Measurements from ENCODE around the gene MDFIC2. TPM values are rescaled to one million over a fixed set of nuclear protein-coding genes. Genes with fewer than 3 reads are reported as not detected.
"Not testable (repeated sequence)": the region's sequence is repeated elsewhere in the genome, so short reads cannot be mapped to it uniquely, and the experiment has no call there.

The MDFIC2 gene
- not detected for total RNA-seq

GRCh38 chr3:70312336-70312735 is at the start of gene MDFIC2:
Gene MDFIC2 (minus strand): TSS chr3:70312638. CDS start chr3:70311973, 665 bp downstream.
- DNase-seq: no peak

- DNase-seq: no peak
These were observed 48.7 kb upstream of the MDFIC2 start for GRCh38 chr3:70360979-70361760.

DNA sequence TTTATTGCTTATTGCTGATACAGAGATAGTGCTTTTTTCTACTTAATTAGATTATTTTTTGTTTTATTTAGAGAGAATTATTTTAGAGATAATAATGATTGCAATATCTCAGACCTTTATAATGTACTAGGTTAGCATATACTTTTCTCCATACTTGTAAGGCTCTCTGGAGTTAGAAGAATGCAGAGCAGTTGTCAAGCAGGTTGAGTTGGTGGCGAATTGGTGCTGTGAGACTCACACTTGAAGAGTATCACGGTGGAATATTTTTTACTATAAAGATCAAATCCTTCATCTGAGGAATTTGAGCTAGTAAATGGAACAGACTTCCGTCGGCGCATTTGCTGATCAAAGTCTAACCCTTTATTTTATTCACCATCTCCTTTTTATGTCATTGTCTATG is 47.3 kb upstream of the MDFIC2 start:
- no peak for DNase-seq

- DNase-seq: no peak
These were observed 46.6 kb upstream of the MDFIC2 start for GRCh38 chr3:70358978-70359580.

DNA sequence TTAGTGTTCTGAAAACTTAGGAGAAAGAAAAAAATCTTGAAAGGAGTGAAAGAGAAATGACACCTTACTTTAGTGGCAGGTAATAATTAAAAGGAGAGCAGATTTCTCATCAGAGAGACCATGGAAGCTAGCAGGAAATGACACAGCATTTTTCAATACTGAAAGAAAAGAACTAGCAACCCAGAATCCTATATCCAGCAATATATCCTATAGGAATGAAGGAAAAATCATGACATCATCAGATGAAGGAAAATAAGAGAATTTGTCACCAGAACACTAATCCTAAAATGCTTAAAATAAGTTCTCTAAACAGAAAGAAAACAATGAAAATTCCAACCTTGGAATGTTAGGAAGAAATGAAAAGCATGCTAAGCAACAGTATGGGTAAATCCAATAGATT is 39.8 kb upstream of the MDFIC2 start:
- DNase-seq: no peak

DNA sequence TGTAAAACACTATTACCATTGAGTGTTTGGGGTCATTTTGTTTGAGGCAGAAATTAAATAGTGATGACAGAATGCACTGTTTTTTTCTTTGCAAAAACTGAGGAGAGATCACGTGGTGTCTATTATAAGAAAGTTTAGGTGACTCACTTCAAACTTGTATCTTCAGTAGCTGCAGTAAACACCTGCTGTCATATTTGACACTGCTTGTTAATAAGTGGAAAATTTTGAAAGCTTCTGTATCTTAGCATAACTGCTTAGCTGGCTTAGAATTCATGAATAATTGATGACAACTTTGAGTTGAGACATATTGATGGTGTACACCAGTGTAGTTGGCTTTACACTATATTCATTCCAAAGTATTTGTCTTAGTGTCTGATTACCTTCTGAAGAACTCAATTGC is 29.7 kb upstream of the MDFIC2 start:
- DNase-seq: no peak

DNA sequence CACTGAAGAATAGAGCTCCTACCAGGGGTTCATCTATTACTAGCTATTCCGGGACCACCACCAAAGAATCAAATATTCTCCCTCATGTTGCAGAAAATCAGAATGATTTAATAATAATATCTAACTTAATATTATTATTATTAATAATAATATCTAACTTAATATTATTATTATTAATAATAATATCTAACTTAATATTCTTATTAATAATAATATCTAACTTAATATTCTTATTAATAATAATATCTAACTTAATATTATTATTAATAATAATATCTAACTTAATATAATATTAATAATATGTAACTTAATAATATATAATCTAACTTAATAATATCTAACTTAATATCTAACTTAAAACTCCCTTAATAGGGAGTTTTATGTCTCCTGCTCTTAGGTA is 24.4 kb upstream of the MDFIC2 start:
- DNase-seq: not testable (repeated sequence)

DNA sequence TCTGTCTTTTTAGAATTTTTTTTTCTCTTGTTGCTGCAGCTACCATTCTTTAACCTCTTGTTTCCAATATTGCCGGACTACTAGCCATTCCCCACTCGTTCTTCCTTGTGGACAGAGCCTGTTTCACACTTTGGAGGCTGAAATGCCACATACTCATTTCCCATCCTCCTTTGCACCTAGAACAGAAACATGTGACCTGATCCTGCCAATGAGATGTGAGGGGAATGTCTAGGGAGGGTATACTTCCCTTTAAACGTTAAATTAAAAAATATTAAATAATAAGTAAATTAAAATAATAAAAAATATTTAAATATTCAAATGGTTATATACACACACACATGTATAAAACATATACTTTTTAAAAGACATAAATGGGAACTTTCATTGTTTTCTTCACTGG is 20.6 kb upstream of the MDFIC2 start:
- no peak for DNase-seq

GRCh38 chr3:70315021-70315420 is 2.6 kb upstream of the MDFIC2 start:
- no peak for DNase-seq

- DNase-seq: no peak
These were observed 1.6 kb downstream of the MDFIC2 start for GRCh38 chr3:70310809-70311208.

DNA sequence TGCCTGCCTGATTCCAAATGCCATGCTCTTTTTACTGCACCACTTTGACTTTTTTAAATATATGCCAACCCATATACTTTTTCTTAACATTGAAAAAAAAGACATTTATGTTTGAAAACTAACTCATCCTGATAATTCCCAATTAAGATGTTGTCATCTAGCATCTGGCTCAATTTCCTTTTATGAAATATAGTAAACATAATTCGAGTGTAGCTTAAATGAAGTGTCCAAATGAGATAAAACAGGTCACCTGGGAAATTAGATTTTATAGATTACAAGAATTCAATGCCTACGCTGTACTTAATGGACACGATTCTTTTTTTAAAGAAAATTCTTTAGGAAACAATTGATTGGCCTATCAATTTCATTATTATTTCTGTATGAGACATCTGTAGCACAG is 2.8 kb downstream of the MDFIC2 start:
- DNase-seq: no peak

GRCh38 chr3:70308760-70309159 is 3.7 kb downstream of the MDFIC2 start:
- peak; percentile 2 for DNase-seq

DNA sequence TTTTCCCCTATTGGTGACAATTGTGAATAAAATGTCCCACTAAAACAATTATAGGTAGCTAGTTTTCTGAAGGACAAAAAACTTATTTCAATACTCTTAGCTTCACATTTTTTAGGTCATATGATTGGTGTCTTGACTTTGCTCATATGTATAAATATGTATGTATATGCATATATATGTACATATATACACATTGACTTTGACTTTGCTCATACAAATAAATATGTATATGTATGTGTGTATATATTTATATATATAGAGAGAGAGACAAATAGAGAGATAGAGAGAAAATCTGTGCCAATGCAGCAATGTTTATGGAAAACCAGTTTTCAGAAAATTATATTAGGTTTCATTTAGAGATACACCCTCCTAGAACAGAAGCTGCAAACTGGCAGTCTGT is 5.7 kb downstream of the MDFIC2 start:
- DNase-seq: no peak

- DNase-seq: no peak
These were observed 14.1 kb downstream of the MDFIC2 start for GRCh38 chr3:70298385-70298784.

DNA sequence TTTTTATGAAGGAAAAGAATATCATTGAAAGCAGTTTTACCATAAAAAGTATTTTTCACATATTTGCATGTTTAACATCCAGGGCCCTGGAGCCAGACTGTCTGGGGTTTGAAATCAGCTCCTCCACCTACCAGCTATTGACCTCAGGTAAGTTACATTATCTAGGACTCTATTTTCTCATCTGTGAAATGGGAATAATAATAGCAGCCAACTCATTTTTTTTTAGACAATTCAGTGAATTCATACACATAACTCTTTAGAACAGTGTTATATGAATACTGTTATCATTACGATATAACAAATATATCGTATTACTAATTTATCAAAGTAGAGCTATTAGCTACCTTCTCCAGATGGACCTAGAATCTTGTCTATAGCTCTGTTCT is 21.3 kb downstream of the MDFIC2 start:
- DNase-seq: no peak

GRCh38 chr3:70290431-70291096 is 21.9 kb downstream of the MDFIC2 start:
- not testable (repeated sequence) for DNase-seq

DNA sequence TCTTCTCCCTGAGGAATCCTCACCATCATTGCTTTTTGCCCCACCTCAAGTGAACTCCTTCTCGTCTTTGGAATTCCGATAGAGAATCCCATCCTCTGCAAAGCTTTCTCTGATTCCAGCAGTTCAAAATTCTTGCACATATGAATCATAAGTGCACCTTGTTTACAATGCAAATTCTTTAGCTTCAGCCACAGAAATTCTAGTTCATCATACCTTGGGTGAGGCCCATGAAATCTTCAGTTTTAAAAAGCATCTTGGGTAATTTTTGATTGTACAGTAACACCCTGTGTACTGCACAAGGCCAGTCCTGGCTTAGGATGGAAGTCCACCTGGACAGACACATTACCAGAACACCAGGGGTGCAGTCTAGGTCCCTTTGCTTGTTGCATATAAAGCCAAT is 30.8 kb downstream of the MDFIC2 start:
- no peak for DNase-seq

- DNase-seq: no peak
These were observed 35.1 kb downstream of the MDFIC2 start for GRCh38 chr3:70277304-70277703.

DNA sequence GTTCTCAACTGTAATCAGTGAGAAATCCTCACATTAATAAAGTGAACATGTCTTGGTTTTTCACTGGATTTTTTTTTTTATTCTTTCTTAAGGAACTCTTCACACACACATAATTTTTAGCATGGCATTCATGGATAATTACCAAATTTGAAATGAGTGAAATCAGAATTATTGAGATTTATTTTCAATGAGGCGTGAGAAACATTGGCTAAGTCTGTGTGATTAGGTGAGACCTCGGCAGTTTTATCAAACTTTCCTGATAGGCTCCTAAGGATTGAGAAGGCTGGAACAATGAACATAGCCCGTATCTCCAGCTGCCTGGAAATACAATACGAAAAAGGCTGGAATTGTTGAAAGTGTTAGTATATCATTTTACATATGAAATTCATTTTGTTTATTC is 35.5 kb downstream of the MDFIC2 start:
- no peak for DNase-seq

DNA sequence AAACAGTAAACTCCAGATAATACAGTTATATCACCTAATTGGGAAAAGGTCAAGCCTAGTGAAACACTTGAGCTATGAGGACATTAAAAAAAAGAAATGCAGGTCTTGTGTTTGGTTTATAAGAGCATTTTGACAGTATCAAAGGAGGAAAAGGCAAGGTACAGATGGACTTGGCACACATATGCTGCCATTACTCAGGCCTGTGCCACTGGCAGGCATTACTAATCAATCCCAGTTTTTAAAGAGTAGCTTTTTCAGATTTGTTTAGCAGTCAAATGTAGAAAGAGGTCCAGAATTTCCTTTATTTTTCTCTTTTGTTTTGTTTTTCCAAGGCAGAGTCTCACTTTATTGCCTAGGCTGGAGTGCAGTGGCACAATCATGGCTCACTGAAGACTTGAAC is 38.9 kb downstream of the MDFIC2 start:
- DNase-seq: no peak

- no peak for DNase-seq
These were observed 39.6 kb downstream of the MDFIC2 start for GRCh38 chr3:70272798-70273197.

DNA sequence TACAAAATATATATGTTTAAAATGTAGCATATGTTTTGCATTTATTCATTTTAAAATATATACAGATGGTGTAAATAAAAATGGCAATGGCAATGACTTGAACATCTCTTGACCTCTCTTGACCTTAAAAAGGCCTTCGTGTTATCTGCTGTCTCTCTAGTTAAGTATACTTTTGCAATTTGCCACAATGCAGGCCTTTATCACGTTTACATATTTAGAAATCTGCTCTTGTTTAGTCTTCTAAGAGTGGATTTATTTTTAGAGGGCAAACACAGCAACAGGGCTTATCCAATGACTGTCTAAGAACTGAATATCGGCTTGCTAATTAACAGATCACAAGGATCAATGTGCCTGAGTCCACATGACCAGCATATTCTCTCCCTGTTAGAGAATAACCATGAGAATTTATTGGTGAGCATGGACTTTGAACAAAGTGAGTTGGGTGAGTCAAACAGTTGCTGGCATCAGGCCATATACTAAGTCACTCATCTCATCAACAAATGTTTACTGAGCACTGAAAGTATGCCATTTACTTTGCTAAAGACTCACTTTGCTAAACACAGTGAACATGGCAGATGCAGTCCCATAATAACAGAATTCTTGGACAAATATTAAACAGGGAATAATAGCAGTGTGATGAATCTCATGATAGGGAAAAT is 48.2 kb downstream of the MDFIC2 start:
- DNase-seq: no peak

- DNase-seq: no peak
These were observed 51.2 kb downstream of the MDFIC2 start for GRCh38 chr3:70261283-70261682.

Data from occipital lobe (tissue), 2 donors.